Hematopoietic multipotent progenitor cell treated with erythropoietin and hydrocortisone succinate and interleukin-3 and kit ligand, for 8 days (in vitro differentiated cells): Measurements from ENCODE around the gene ERBB4.
"Not testable (repeated sequence)": the region's sequence is repeated elsewhere in the genome, so short reads cannot be mapped to it uniquely, and the experiment has no call there.

Source experiments
- DNase-seq: peaks from one replicate; pipeline ENCODE4 v3.0.0-alpha.2; 2015

ERBB4 gene

DNA sequence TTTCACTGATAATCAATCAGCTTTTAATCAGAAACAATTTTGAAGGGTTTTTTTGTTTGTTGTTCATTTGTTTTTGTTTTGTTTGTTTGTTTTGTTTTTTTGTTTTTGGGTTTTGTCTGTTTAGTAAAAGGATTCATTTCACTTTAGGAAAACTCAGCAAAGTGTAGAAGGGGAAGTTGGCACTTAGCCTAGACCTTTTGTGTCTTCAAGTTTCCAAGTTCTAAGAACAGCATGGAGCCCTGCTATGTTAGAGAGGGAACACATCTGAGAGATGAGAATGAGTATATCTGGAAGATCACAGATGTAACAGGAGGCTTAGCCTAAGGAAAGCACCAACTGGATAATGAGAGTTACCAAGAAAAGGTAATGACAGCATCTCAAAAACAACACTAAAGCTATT, 501.5 kb downstream of the ERBB4 start:
- DNase-seq: no peak

DNA sequence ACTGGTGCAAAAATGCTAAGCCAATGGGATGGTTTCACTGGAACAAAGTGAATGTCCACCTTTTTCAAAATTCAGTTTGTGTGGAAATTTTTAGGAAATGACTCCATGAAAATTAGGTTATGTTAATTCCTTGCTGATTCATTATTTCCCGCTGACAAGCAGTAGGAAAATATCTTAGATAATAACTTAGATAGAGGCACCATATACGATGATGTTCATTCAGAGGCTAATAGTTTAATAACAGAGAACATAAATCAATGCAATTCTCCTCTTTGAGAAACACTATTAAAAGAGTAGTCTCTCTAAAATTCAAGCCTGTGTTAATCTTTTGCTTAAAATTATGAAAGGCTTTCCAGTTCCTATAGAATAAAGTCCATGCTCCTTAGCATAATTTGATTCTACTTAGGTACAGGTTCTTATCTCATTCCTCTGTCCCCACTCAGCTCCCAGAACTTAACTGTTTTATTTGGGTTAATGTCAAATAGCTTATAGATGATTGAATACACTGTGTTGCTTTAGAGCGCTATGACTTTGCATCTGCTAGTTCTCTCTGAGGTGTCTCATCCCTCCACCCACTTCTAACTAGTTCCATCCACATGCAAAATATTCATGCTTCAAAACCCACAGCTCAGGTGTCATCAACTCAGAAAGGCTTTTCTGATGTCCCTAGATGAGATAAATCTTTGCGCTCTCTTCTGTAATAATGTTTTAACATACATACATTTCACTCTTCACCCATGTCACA, 503.6 kb downstream of the ERBB4 start:
- no peak for DNase-seq

DNA sequence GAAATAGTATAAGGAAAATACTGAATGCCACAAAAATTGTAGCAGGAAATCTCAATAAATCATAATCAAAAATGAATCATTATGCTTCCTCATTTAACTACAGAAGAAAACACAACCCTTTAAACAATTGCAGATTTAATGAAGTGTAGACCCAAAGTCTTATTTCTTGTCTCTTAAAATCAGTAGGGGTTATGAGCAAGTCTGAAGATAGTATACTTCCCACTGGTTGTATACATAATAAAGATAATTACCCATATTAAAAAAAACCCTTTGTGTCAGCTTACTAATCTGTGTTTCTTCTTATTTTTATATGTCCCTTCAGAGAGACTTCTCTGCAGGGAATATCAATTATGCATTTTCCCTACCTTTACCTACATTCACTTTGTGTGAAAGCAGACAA, 504.7 kb downstream of the ERBB4 start:
- no peak for DNase-seq

DNA sequence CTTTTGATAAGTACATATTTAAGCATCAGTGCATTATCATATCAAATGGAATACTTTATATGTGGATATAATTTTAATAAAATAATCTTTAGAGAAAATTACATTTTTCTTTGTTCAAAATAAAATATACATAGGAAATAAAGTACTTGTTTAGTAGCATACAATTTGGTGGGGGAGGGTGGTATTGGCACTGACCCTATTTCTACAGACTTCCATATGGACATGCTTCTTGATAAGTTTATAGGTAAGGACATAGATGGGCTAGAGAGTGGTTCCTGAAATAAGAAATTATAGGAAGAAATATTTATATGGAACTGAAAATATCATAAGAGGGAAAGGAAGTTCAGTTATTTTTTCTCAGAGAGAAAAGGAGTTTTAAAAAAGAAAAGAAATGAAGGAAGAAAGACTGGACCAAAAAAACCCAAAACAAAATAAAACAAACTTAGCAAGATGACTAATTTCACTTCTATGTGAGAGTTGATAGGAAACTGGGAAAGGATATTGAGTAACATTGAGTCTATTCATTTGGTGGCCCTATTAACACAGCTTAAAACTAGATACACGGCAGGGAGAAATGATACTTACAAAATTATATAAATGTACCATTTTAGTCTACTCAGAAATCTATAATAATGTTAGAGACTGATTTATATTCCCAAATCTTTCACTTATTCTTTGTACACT, 505.9 kb downstream of the ERBB4 start:
- DNase-seq: no peak

DNA sequence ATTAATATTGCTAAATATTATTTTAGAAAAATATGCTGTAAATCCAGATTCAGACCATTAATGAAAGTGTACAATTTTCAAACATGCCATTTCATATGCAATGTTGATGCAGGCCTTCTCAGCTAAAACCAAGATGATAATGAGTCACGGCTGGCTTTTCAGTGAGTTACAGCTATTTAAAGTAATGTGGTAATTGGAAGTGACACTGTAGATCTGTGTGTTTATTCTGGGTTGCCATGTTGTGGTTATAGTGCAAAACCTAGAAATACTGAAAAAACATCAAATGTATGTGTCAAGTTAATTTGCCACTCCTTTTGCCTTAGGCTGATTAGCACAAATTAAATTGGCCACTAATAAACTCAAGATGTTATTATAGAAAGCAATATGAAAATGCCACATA, 506.6 kb downstream of the ERBB4 start:
- no peak for DNase-seq

DNA sequence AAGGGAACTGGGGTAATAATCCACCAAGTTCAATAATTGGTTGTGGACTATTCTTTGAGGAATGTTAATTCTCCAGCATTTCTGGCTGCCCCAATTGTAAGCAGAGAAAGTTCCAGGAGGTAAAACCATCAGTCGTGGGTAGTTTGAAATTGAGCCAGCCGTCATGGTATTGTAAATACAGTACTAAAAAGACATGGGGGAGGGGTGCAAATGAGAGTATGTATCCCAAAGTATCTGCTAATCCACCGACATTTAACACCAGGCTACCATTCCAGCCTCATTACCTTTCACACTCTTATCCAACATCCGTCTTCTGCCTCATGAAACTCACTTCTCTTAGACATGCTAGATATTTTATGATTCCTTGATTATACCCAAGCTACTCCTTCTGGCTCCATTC, 507.9 kb downstream of the ERBB4 start:
- DNase-seq: no peak

DNA sequence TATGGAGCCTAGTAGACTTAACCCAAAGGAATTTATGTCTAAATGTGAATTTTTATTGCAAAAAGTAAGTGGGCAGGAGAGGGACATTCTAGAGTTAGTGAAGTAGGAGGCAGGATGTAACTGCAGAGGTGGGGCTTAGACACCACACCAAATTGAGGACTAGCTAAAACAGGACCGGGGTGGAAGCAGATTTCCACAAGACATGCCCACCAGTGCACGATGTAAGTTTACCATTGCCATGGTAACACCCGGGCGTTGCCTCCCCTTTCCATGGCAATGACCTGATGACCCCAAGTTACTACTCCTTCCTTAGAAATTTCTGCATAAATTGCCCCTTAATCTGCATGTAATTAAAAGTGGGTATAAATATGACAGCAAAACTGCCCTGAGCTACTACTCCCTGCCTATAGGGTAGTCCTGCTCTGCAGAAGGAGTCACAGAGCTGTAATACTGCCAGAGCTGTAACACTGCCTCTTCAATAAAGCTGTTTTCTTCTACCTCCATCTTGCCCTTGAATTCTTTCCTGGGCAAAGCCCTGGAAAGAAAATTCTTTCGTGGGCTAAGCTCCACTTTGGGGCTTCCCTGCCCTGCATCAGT, 509.7 kb downstream of the ERBB4 start:
- no peak for DNase-seq

DNA sequence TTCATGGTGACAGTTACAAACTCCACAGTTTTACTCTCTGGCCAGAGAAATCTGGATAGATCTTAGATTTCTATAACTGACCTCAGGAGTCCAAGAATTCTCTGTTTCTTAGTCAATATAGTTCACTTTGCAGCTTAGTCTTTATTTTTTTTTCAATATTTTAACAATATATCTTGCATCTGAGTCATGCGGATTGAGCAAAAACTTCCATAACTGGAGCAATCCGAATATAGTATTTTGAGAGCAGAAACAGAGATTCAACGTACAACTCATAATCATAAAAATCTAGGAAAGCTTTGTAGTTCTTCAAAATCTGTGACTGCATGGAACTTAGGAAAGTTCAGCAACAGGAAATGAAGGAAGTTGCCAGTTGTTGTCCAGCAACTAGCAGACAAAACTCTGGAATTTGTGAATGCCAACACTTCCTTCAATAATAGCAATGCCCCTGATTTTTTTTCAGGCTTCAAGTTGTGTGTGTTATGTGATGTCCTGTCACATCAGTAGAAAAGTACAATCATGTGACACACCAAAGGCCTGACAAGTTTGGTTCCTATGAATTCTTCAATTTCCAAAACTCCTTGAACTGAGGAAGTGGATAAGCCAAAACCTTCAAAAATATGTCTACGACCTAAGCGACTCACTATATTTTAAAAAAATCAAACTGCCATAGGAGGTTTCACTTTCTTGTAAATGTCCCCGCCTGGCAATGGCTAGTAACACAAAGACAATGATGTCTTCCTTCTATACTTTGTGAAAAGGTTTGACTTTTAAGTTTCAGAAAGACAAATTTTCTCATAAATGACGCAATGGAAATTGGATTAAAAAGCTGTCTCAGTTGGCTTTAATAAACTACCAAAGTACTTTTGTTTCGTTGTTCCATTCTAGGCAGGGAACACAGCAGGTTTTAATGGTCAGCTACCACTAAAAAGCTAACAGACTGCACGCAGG, 510.6 kb downstream of the ERBB4 start:
- no peak for DNase-seq

DNA sequence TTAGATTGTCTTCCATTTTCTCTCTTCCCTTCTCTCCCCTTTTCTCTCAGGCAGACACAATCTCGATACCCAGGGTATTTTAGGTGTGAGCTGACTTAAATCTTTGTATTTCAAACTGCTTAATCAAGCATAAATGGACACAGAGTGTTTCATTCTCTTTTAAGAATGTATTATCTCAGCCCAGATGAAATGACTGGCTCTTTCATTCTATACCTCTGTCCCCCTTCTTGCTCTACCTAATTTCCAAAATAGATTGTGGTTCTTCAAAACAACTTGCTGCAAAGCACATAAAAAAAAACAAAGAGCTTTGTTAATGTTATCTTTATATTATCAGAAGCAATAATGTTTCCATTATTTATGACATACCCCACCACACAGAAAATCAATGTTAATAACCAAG, 514.6 kb downstream of the ERBB4 start:
- no peak for DNase-seq

DNA sequence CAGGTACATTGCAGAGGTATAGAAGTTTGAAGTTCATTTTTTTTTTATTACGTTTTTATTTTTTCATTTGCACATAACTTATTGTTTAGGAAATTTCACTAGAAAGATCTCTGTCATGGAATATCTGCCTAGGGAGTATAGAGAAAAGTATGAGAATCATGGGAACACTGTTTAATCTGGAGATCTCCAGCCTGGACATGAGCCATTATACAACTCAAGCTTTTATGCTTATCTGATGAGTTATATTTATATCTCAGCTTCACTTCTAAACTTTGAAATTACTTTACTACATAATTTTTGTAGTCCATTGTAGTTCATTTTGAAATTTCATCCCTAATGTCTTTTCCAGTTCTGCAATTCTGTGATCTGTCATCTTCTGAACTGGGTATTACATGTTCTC, 515.6 kb downstream of the ERBB4 start:
- no peak for DNase-seq

DNA sequence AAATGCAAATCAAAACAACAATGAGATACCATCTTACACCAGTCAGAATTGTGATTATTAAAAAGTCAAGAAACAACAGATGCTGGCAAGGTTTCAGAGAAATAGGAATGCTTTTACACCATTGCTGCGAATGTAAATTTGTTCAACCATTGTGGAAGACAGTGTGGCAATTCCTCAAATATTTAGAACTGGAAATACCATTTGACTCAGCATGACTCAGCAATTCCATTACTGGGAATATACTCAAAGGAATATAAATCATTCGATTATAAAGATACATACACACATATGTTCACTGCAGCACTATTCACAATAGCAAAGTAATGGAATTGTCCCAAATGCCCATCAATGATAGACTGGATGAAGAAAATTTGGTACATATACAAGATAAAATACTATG, 516.7 kb downstream of the ERBB4 start:
- DNase-seq: no peak

DNA sequence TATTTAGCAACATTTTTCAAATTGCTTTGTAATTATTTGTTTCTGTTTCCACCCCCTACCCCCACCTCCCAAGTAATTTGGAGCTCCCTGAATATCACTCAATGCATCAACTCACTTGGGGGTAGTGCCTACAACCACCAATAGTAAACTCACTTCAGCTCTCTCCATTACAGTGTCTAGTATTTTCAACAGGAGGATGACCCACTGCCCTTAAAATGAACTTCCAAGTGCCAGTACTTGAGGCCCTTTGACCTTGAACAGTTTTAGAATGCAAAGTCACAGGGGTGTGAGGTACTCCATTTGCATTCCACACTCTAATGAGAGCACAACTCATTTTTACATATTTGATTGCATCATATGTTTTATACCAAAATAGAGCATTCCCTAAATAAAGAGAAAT, 523.0 kb downstream of the ERBB4 start:
- no peak for DNase-seq

DNA sequence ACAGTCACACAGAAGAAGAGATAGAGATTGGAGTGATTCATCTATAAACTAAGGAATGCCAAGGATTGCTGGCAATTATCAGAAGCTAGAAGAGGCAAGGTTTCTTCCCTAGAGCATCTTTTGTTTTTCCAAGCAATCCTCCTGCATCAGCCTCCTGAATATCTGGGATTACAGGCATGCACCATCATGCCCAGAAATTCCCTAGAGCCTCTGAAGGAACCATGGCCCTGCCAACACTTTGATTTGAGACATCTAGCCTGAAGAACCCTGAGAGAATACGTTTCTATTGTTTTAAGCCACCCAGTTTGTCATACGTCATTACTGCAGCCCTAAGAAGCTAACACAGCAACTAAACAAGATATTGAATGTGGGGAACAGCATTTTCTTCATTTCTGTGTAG, 525.0 kb downstream of the ERBB4 start:
- DNase-seq: no peak

DNA sequence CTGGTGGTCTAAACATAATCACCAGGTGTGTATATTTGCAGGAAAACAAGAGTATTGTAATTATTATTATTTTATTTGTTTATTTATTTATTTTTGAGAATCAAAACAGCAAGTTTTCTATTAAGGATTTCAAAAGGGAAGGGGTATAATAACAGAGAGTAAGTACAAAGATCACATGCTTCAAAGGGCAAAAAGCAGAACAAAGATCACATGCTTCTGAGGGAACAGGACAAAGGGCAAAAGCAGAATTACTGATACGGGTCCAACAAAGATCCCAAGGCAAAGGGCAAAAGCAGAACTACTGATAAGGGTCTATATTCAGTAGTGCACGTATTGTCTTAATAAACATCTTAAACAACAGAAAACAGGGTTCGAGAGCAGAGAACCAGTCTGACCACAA, 528.3 kb downstream of the ERBB4 start:
- not testable (repeated sequence) for DNase-seq

DNA sequence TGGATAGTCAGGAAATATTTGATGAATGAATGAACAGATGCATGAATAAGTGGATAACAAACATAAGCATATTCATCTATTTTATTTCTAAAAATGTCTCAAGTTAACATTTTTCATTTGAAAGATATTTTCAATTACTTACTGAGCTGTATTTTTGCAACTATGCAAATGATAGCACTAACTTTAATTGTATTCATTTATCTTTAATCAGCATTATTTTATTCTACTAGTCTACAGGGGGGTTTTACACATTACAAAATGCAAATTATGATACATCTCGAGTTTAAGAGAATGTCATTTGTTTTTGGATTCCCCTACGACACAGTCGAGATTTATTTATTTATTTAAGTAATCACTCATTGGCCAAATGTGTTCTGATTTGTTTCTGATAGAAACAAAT, 530.6 kb downstream of the ERBB4 start:
- no peak for DNase-seq

DNA sequence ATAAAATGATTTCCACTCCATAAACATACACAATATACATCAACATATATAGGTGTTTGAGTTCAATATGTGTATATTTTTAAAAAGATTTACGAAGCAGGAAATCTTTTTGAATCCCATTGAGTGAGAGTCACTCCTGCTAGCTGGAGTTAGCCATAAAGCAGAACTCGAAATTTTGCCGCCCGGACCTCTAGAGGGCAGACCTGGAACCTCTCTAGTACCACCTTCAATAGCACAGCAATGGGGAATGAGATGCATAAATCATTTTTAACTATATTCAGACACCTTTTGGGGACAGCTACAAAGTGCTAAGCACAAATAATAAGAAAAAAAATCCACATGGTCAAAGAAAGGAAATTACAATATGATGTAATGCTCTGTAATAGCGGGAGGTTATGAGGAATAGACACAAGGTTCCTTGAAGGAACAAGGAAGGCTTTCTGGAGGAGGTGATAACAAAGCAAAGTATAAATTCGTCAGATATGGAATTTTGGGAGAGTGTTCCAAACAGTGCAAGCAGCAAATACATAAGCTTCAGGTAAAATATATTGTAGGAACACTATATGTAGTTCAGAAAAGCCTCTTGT, 533.4 kb downstream of the ERBB4 start:
- DNase-seq: peak; percentile 11

DNA sequence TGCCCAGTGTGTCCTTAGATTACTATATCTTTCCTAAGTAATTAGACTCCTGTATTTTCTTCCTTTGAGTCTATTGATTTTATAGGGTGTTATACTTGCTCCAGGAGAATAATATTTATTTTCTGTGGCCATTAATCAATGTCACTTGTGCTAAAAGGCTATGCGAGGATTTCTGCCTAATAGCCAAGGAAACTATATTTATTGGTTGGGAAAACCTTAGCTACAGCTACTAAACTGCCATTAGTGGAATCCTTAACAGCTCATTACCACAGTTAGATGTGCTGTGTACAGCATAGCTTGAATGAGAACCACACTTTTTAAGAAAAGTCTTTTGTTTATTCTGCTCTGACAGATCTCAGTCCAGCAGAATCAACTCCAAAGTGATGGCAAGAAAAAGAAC, 537.3 kb downstream of the ERBB4 start:
- no peak for DNase-seq

DNA sequence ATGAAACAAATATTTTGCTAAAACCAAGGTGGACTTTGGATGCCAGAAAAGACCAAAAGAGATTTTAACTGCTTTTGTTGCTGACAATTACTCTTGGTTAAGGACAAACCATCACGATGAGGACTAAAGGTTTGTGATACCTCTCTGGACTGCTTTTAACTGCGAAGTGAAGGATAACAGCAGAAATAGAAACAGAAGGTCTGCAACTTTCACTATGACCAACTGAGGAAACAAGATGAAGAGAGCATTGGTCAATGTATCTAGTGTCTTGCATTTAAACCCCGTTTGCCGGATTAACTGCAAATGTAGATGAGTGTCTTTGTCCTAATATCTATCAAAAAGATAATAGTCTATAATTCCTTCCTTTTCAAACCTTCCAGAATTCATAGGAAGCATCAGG, 541.7 kb downstream of the ERBB4 start:
- DNase-seq: no peak

DNA sequence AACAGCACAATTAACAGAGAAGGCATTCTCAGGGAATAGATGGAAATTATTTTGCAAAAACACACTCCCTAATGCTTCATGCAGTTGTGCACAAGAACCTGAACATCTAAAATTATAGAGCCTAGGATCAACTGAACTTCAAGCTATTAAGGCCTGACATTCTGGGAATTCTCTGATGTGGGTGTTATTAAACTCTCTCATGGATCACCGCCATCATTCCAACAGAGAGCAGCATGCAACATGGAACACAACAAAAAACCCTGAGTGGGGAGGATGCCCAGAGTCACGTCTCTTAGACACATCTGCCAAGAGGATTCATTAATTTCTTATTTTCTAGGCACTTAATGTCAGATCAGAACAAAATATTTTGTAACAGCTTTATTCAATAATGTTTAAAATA, 543.8 kb downstream of the ERBB4 start:
- no peak for DNase-seq

DNA sequence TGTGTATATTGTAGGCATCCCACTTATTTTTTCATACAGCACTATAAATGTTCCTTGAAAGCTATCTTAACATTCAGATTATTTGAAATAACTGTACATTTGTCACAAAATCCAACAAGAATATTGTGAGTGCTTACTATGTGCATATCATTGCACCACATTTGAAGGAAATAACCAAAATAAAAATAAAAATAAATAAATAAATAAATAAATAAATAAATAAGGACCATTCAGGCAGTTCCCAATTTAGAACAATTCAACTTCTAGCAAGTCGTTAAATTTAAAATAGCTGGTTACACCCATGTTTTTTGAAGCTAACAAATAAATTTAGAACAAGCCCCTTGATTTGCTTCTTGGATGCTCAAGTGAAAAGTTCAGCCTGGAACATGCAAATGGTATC, 548.3 kb downstream of the ERBB4 start:
- DNase-seq: no peak

DNA sequence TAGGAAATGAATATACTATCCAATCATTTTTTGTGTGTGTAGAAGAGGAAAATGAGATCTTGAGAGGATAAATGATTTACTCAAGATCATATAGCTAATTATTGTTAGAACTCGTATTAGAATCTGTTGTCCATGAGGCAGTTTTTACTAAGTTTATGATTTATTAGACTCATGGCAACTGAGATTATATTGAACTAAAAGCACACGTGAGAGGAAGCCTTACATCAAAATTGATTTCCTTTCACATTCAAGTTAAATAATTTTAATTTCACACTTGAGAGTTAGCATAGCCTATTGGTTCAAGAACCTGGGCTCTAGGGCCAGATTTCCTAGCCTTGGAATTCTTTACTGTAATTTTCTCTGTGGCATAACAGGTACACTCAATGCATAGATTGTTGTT, 552.3 kb downstream of the ERBB4 start:
- no peak for DNase-seq

DNA sequence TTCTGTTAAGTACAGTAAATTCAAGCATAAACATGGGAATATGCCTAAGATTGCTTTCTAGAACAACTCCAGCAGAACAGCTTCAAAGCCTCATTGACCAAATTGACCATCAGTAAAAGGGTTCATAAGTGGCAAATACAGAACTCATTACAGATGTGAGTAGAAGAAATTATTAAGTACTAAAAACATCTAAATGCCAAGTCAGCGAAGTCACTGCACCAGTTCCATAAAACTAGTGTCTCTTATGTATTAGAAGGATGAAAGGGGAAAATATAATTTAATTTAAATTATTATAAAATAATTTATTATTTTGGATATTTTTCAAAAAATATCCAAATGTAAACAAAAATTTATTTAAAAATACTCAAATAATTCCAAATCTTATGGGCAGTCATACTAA, 553.2 kb downstream of the ERBB4 start:
- DNase-seq: no peak

DNA sequence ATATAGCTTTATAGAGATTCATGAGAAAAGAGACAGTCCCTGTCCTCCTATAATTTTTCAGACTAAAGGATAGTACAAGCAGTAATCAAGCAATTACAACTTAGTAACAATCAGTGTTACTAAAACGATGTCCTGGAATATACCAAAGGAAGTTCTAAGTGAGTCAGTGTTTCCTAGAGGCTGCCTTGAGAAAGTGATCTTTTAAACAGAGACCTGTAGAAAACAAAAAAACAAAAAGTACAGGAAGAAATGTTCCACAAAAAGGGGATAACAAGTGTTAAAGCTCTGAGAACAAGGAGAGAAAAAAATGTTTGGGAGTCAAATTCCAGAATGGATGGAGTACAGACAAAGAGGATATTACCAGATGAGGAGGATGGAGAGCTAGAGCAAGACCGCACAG, 556.4 kb downstream of the ERBB4 start:
- no peak for DNase-seq
